Brain pericyte (primary cell): ENCODE measurements around the gene EIF2S2.

Source experiments
- DNase-seq: peaks from one replicate; pipeline ENCODE4 v3.0.0-alpha.2; 2012; ENCODE audit warnings: low read depth, low spot score

The EIF2S2 gene

GRCh38 chr20:34089655-34090345 lies 22.2 kb downstream of the EIF2S2 start:
- no peak for DNase-seq

- no peak for DNase-seq
These were observed 22.9 kb downstream of the EIF2S2 start for GRCh38 chr20:34089175-34089479.

- no peak for DNase-seq
These were observed 23.5 kb downstream of the EIF2S2 start for GRCh38 chr20:34088305-34089174.

- DNase-seq, result no peak
These were observed 26.5 kb downstream of the EIF2S2 start for GRCh38 chr20:34085544-34086040.

GRCh38 chr20:34084227-34084923 lies 27.7 kb downstream of the EIF2S2 start:
- no peak for DNase-seq

GRCh38 chr20:34083781-34084180 lies 28.3 kb downstream of the EIF2S2 start:
- DNase-seq, result no peak

- no peak for DNase-seq
These were observed 28.9 kb downstream of the EIF2S2 start for GRCh38 chr20:34083137-34083536.

- no peak for DNase-seq
These were observed 29.7 kb downstream of the EIF2S2 start for GRCh38 chr20:34082232-34082887.

GRCh38 chr20:34079818-34080217 lies 32.2 kb downstream of the EIF2S2 start:
- DNase-seq, result no peak

GRCh38 chr20:34078540-34078939 lies 33.5 kb downstream of the EIF2S2 start:
- no peak for DNase-seq

GRCh38 chr20:34076952-34077351 lies 35.1 kb downstream of the EIF2S2 start:
- no peak for DNase-seq

- DNase-seq, result no peak
These were observed 36.4 kb downstream of the EIF2S2 start for GRCh38 chr20:34075647-34076046.

- no peak for DNase-seq
These were observed 37.8 kb downstream of the EIF2S2 start for GRCh38 chr20:34074101-34074760.

GRCh38 chr20:34072778-34073177 lies 39.3 kb downstream of the EIF2S2 start:
- no peak for DNase-seq

GRCh38 chr20:34072076-34072475 lies 40.0 kb downstream of the EIF2S2 start:
- no peak for DNase-seq

GRCh38 chr20:34070859-34071258 lies 41.2 kb downstream of the EIF2S2 start:
- no peak for DNase-seq

- no peak for DNase-seq
These were observed 42.0 kb downstream of the EIF2S2 start for GRCh38 chr20:34070079-34070439.

- DNase-seq, result peak; percentile 70
These were observed 42.5 kb downstream of the EIF2S2 start for GRCh38 chr20:34069341-34070078.

- DNase-seq, result no peak
These were observed 44.0 kb downstream of the EIF2S2 start for GRCh38 chr20:34068001-34068400.

GRCh38 chr20:34066476-34067090 lies 45.5 kb downstream of the EIF2S2 start:
- no peak for DNase-seq
